DND-41 (cell line): ENCODE results near the gene FLRT1.

Source experiments
- ATAC-seq: fragments of 200-7000 bp; cut with Tn5 transposase; 3 replicates; pipeline ENCODE4 v1.9.1; 2021; ENCODE audit warnings: low read depth; ENCODE audit not compliant: insufficient read depth
- DNase-seq: peaks from one replicate; pipeline ENCODE4 v3.0.0-alpha.2; 2020
- H2AFZ ChIP-seq: 2 replicates; pipeline ENCODE4 v1.6.0; 2012; ENCODE audit warnings: low read depth, low read length
- H3K27ac ChIP-seq: 2 replicates; pipeline ENCODE4 v1.5.1; 2012; ENCODE audit warnings: low read length, inconsistent platforms
- H3K27me3 ChIP-seq: fragments of 200-600 bp; sonication (generic); 2 replicates; pipeline ENCODE4 v1.6.0; 2012; ENCODE audit warnings: low read length, mild to moderate bottlenecking, inconsistent platforms; ENCODE audit not compliant: insufficient read depth, poor library complexity
- H3K36me3 ChIP-seq: 2 replicates; pipeline ENCODE4 v1.5.1; 2012; ENCODE audit warnings: low read length, inconsistent platforms; ENCODE audit not compliant: insufficient read depth
- H3K4me1 ChIP-seq: 2 replicates; pipeline ENCODE4 v1.5.1; 2012; ENCODE audit warnings: mild to moderate bottlenecking, low read length; ENCODE audit not compliant: insufficient read depth
- H3K4me2 ChIP-seq: 2 replicates; pipeline ENCODE4 v1.6.0; 2012; ENCODE audit warnings: mild to moderate bottlenecking, moderate library complexity, low read length, inconsistent platforms; ENCODE audit not compliant: insufficient read depth
- H3K4me3 ChIP-seq, 2 experiments: fragments of 200-600 bp in 1 of 2; shearing (Covaris generic) in 1 of 2; 2 replicates each; pipeline ENCODE4 v1.5.1; 2012 to 2016; ENCODE audit warnings: inconsistent platforms in 2 of 2, low read length in 2 of 2, mild to moderate bottlenecking in 2 of 2, low read depth in 1 of 2, moderate library complexity in 1 of 2
- H3K79me2 ChIP-seq: 2 replicates; pipeline ENCODE4 v1.6.0; 2012; ENCODE audit warnings: low read length, inconsistent platforms; ENCODE audit not compliant: insufficient read depth
- H3K9ac ChIP-seq: 2 replicates; pipeline ENCODE4 v1.6.0; 2012; ENCODE audit warnings: low read depth, mild to moderate bottlenecking, inconsistent platforms, low read length, moderate library complexity
- H3K9me3 ChIP-seq: 2 replicates; pipeline ENCODE4 v1.5.1; 2012; ENCODE audit warnings: low read length, moderate library complexity, mild to moderate bottlenecking, inconsistent platforms; ENCODE audit not compliant: insufficient read depth, severe bottlenecking
- H4K20me1 ChIP-seq: 2 replicates; pipeline ENCODE4 v1.6.0; 2012; ENCODE audit warnings: low read length; ENCODE audit not compliant: insufficient read depth
- EZH2 ChIP-seq: IDR thresholded peaks from 3 replicates; pipeline ENCODE4 v1.6.1; 2012; ENCODE audit warnings: borderline replicate concordance, low read depth, mild to moderate bottlenecking, moderate library complexity, low read length, inconsistent platforms; ENCODE audit not compliant: severe bottlenecking
- TF ChIP-seq, protein P1 (sequence below): IDR thresholded peaks from 2 replicates; pipeline ENCODE4 v1.5.1; 2012; ENCODE audit warnings: borderline replicate concordance, low read length, moderate library complexity, mild to moderate bottlenecking; ENCODE audit not compliant: poor library complexity, severe bottlenecking; ENCODE audit errors: extremely low read depth

Gene FLRT1

DNA sequence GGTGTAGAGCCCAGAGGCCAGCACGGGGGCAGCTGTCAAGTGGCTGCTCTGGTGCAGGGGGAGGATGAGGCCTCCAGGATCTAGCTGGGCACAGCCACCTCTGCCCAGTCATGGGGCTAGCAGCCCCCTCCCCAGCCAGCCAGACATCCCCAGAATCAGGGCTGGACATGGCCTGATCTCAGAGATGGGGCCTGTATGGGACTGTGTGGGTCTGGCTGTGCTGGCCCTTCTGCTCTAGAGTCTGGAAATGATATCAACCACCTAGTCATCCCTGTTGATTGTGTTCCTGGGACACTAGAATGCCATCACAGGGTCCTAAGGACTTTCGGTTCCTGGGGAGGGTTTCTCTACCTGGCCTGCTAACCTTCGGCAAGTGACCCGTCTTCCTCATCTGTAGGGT, 2.8 kb downstream of the FLRT1 start:
- H3K36me3 ChIP-seq, result no peaks in the 10 kb centered on the region
- H3K4me2 ChIP-seq, result no peak overlapping the region
- H2AFZ ChIP-seq, result no peak overlapping the region
- no peak for TF ChIP-seq EZH2
- TF ChIP-seq, protein P1, sequence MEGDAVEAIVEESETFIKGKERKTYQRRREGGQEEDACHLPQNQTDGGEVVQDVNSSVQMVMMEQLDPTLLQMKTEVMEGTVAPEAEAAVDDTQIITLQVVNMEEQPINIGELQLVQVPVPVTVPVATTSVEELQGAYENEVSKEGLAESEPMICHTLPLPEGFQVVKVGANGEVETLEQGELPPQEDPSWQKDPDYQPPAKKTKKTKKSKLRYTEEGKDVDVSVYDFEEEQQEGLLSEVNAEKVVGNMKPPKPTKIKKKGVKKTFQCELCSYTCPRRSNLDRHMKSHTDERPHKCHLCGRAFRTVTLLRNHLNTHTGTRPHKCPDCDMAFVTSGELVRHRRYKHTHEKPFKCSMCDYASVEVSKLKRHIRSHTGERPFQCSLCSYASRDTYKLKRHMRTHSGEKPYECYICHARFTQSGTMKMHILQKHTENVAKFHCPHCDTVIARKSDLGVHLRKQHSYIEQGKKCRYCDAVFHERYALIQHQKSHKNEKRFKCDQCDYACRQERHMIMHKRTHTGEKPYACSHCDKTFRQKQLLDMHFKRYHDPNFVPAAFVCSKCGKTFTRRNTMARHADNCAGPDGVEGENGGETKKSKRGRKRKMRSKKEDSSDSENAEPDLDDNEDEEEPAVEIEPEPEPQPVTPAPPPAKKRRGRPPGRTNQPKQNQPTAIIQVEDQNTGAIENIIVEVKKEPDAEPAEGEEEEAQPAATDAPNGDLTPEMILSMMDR, result no peak
- H3K79me2 ChIP-seq, result no peaks in the 10 kb centered on the region
- peaks cover 18% of the 10 kb centered on the region for H3K27me3 ChIP-seq
- DNase-seq, result no peak
- H3K9ac ChIP-seq, result no peak overlapping the region
- H4K20me1 ChIP-seq, result peaks cover 51% of the 10 kb centered on the region
- no peaks in the 10 kb centered on the region for H3K9me3 ChIP-seq
- no peak overlapping the region for H3K4me3 ChIP-seq
- no peak for ATAC-seq
- H3K27ac ChIP-seq, result no peak overlapping the region
- H3K4me1 ChIP-seq, result peaks cover 10% of the 10 kb centered on the region

DNA sequence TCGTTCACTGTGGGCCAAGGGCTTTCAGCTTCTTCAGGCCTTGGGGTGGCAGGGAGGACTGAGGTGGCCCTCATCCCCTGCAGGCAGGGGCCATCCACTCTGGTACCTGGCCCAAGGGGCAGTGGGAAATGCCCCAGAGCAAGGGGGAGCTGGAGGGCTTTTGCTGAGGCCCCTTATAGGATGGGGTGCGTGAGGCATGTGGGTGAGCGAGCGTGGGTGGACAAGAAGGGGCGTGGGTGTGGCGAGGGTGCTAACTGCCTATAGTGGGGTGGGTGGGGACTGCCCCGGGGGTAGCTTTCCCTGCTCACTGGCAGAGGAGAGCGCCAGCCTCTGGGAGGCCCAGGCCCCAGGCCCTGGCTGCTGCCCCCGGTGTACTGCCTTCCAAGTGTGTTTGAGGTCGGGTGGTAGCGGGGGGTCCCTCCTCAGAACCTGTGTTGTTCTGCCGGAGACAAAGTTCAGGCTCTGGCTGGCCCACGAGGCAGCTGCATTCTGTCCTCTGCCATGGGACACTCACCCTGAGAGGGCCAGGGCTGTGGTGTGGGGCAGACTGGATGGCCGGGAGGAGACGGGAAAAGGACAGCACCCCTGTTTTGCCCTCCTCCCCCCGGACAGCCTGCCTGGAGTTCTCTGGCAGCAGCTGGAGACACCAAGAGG, 3.4 kb downstream of the FLRT1 start:
- no peak overlapping the region for H3K4me3 ChIP-seq
- no peak overlapping the region for H3K27ac ChIP-seq
- no peak overlapping the region for H2AFZ ChIP-seq
- H3K79me2 ChIP-seq, result no peaks in the 10 kb centered on the region
- peaks cover 18% of the 10 kb centered on the region for H3K27me3 ChIP-seq
- DNase-seq (no peak), ATAC-seq (no peak)
- H3K36me3 ChIP-seq, result no peaks in the 10 kb centered on the region
- no peaks in the 10 kb centered on the region for H3K9me3 ChIP-seq
- H4K20me1 ChIP-seq, result peaks cover 47% of the 10 kb centered on the region
- no peak for TF ChIP-seq EZH2
- TF ChIP-seq, protein P1, result no peak
- peaks cover 10% of the 10 kb centered on the region for H3K4me1 ChIP-seq
- no peak overlapping the region for H3K4me2 ChIP-seq
- H3K9ac ChIP-seq, result no peak overlapping the region

DNA sequence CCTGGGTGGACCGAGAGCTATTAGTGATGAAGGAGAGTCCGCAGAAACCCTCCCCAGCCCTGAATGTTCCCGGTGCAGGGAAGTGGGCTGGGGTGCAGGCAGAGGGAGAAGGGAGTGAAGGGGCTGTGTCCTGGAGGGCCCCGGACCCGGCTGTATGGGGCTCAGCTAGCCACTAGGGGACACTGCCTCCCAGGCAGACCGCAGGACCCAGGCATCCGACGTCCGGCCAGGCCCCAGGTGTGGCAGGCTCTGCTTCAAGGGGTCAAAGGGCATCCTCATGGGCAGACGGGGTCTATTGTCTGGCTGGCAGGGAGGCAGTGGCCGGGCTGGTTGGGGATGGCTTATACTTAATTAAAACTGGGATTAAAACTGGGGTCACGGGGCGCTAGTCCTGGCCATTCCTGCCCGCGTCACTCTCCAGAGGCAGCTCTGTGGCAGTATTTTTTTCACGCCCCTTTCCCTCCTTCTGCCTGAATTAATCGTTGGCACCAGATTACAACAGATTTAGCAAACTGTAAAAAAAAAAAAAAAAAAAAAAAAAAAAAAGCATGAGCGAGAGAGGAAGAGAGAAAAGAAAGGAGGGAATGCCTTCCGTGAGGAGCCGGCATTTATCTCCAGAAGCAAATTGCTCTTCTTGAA, 5.1 kb downstream of the FLRT1 start:
- no peak overlapping the region for H2AFZ ChIP-seq
- H3K36me3 ChIP-seq, result no peaks in the 10 kb centered on the region
- H4K20me1 ChIP-seq, result peaks cover 45% of the 10 kb centered on the region
- H3K9ac ChIP-seq, result no peak overlapping the region
- ATAC-seq (no peak), DNase-seq (no peak)
- H3K4me2 ChIP-seq, result no peak overlapping the region
- H3K27ac ChIP-seq, result no peak overlapping the region
- TF ChIP-seq, protein P1, result peak; percentile 15
- no peak for TF ChIP-seq EZH2
- H3K4me1 ChIP-seq, result peaks cover 10% of the 10 kb centered on the region
- H3K9me3 ChIP-seq, result no peaks in the 10 kb centered on the region
- H3K79me2 ChIP-seq, result no peaks in the 10 kb centered on the region
- H3K27me3 ChIP-seq, result peaks cover 18% of the 10 kb centered on the region
- H3K4me3 ChIP-seq, result no peak overlapping the region
